HEK293T (cell line): Measurements from ENCODE around the gene AGBL4.

Experiments
- CTCF ChIA-PET: fragments of 350-600 bp; formaldehyde crosslinking; extraction: SDS; loops from one replicate; lab custom pipeline; 2021; ENCODE audit warnings: antibody characterized with exemption, inconsistent platforms; lab: Yijun Ruan, JAX
- POLR2A ChIA-PET: fragments of 350-600 bp; formaldehyde crosslinking; extraction: SDS; loops from one replicate; lab custom pipeline; 2020; ENCODE audit warnings: antibody characterized with exemption, inconsistent platforms; lab: Yijun Ruan, JAX
- DNase-seq: peaks from one replicate; pipeline ENCODE4 v3.0.0; 2012; ENCODE audit warnings: mixed read lengths; ENCODE audit errors: extremely low spot score
- ARNT ChIP-seq: fragments of 450-650 bp; IDR thresholded peaks from 2 replicates; pipeline ENCODE4 v1.6.1; 2017; ENCODE audit warnings: mild to moderate bottlenecking
- BHLHE40 ChIP-seq: fragments of 450-650 bp; IDR thresholded peaks from 2 replicates; pipeline ENCODE4 v1.6.1; 2016; ENCODE audit warnings: mild to moderate bottlenecking, moderate library complexity, borderline replicate concordance
- CTBP1 ChIP-seq: fragments of 450-650 bp; IDR thresholded peaks from 2 replicates; pipeline ENCODE4 v1.6.1; 2016; ENCODE audit warnings: borderline replicate concordance
- ELF4 ChIP-seq: fragments of 450-650 bp; IDR thresholded peaks from 2 replicates; pipeline ENCODE4 v1.6.1; 2017; ENCODE audit warnings: antibody characterized with exemption
- FOXA1 ChIP-seq: fragments of 450-650 bp; IDR thresholded peaks from 2 replicates; pipeline ENCODE4 v1.6.1; 2016; ENCODE audit warnings: mild to moderate bottlenecking
- FOXK2 ChIP-seq: fragments of 450-650 bp; IDR thresholded peaks from 2 replicates; pipeline ENCODE4 v1.6.1; 2016; ENCODE audit warnings: mild to moderate bottlenecking
- FOXM1 ChIP-seq: fragments of 450-650 bp; IDR thresholded peaks from 2 replicates; pipeline ENCODE4 v1.6.1; 2017; ENCODE audit warnings: mild to moderate bottlenecking, borderline replicate concordance
- HDGF ChIP-seq: fragments of 450-650 bp; IDR thresholded peaks from 2 replicates; pipeline ENCODE4 v1.6.1; 2017; ENCODE audit warnings: antibody characterized with exemption, borderline replicate concordance
- L3MBTL2 ChIP-seq: fragments of 450-650 bp; conservative IDR thresholded peaks from 2 replicates; pipeline ENCODE4 v1.6.1; 2016; ENCODE audit warnings: mild to moderate bottlenecking
- LEF1 ChIP-seq: fragments of 450-650 bp; IDR thresholded peaks from 2 replicates; pipeline ENCODE4 v1.6.1; 2017; ENCODE audit warnings: mild to moderate bottlenecking, borderline replicate concordance
- NFRKB ChIP-seq: fragments of 450-650 bp; IDR thresholded peaks from 2 replicates; pipeline ENCODE4 v1.6.1; 2016; ENCODE audit warnings: mild to moderate bottlenecking, moderate library complexity
- SP1 ChIP-seq: fragments of 450-650 bp; IDR thresholded peaks from 2 replicates; pipeline ENCODE4 v1.6.1; 2017
- SUZ12 ChIP-seq: fragments of 450-650 bp; IDR thresholded peaks from 2 replicates; pipeline ENCODE4 v1.6.1; 2016; ENCODE audit warnings: mild to moderate bottlenecking
- TARDBP ChIP-seq: fragments of 450-650 bp; IDR thresholded peaks from 2 replicates; pipeline ENCODE4 v1.6.1; 2016
- ZNF384 ChIP-seq: fragments of 450-650 bp; IDR thresholded peaks from 2 replicates; pipeline ENCODE4 v1.6.1; 2016
- TF ChIP-seq, protein P1 (sequence below): fragments of 450-650 bp; IDR thresholded peaks from 2 replicates; pipeline ENCODE4 v1.6.1; 2016

AGBL4 gene

DNA sequence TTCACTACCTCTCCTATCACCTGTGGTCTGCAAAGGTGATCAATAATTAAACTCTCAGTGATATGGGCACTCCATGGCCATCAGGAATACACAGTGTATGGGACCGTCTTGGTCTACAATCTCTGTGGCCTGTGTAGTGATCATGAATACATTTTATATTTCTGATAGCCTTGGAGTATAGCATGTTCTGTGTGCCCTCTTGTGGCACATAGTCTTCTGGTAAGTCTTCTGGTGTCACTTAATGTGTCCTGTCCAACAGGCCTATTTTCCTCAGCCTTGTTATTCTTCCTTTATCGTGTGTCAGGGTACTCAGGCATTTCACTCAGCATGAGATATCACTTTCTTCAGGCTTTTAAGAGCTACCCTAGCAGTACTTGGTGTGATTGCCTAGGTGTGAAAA lies 393.6 kb downstream of the AGBL4 start:
- TF ChIP-seq HDGF (no peak), FOXA1 (no peak), ZNF384 (no peak), L3MBTL2 (no peak), LEF1 (no peak), TARDBP (no peak), ELF4 (no peak), ARNT (no peak), BHLHE40 (no peak), FOXK2 (no peak), NFRKB (no peak), CTBP1 (no peak), FOXM1 (no peak), SP1 (no peak), SUZ12 (no peak)
- TF ChIP-seq, protein P1, sequence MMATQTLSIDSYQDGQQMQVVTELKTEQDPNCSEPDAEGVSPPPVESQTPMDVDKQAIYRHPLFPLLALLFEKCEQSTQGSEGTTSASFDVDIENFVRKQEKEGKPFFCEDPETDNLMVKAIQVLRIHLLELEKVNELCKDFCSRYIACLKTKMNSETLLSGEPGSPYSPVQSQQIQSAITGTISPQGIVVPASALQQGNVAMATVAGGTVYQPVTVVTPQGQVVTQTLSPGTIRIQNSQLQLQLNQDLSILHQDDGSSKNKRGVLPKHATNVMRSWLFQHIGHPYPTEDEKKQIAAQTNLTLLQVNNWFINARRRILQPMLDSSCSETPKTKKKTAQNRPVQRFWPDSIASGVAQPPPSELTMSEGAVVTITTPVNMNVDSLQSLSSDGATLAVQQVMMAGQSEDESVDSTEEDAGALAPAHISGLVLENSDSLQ: no peak
- no peak for DNase-seq
- POLR2A ChIA-PET: no interaction called here
- CTCF ChIA-PET: no interaction called here

DNA sequence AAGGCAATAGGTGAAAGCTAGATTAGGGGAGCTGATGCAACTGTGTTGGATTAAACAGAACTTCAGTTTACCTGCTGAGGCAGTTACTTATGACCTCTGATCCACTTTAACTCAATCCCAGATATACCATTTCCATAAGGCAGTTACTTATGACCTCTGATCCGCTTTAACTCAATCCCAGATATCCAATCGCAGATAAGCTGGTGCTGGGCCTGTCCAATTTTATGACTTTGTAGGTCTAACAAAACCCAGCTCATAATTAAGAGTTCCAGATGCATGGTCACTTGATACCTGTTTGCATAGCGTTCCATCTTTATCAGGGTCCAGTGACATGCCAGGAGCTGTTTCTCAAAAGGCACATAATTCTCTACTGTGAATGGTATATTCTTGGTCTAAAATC lies 396.0 kb downstream of the AGBL4 start:
- ChIA-PET CTCF (no interaction called here), POLR2A (no interaction called here)
- DNase-seq: no peak
- no peak for TF ChIP-seq FOXK2
- TF ChIP-seq, protein P1: no peak
- TF ChIP-seq BHLHE40: no peak
- TF ChIP-seq SUZ12: no peak
- TF ChIP-seq CTBP1: no peak
- TF ChIP-seq LEF1: no peak
- TF ChIP-seq ELF4: no peak
- no peak for TF ChIP-seq ARNT
- no peak for TF ChIP-seq ZNF384
- no peak for TF ChIP-seq L3MBTL2
- no peak for TF ChIP-seq NFRKB
- TF ChIP-seq HDGF: no peak
- TF ChIP-seq FOXM1: no peak
- no peak for TF ChIP-seq FOXA1
- TF ChIP-seq TARDBP: no peak

DNA sequence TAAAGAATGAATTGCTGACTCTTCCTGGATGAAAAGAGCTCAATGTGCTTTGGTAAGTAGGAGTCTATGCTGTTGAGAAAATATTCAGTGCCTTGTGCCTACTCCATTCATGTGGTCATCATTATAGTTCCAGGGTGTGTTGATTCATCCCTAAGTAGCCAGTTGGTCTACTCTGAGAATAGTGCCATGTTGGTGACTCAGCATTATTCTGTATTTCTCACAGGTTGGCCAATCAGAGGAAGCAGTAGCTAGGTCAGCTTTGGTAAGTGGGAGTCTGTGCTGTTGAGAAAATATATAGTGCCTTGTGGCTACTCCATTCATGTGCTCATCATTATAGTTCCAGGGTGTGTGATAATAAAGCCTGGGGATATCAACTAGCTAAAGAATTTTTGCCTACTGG lies 397.3 kb downstream of the AGBL4 start:
- DNase-seq: no peak
- no peak for TF ChIP-seq CTBP1
- TF ChIP-seq FOXK2: no peak
- TF ChIP-seq LEF1: no peak
- TF ChIP-seq, protein P1: no peak
- ChIA-PET CTCF (interaction anchor here (0.6 kb wide), 1 partner anchor 590 kb away, joined by 7 read pairs; no protein-coding TSS in a partner anchor), POLR2A (no interaction called here)

- CTCF ChIA-PET: no interaction called here
- TF ChIP-seq TARDBP: no peak
- POLR2A ChIA-PET: no interaction called here
- no peak for DNase-seq
Measured at GRCh38 chr1:49622877-49623276, 400.9 kb downstream of the AGBL4 start.

DNA sequence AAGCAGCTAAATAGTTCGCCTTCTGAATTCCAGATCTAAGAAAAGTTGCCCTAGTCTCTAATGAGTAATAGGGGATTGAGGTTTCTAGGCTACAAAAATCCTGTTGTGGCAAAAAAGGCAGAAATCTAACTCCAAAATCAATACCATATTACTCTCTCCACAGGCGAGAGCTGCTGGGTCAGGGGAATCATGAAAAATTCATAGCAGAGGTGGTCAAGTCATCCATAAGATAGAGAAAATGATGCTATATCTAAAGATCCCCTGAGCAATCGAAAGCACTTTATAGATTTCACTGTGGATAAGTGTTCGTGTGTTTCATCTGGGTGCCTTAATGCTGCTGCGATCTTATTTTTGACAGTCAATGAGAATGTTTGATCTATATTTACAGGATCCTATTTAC lies 417.7 kb downstream of the AGBL4 start:
- POLR2A ChIA-PET: no interaction called here
- no peak for DNase-seq
- CTCF ChIA-PET: no interaction called here
- no peak for TF ChIP-seq SP1
- no peak for TF ChIP-seq SUZ12
- TF ChIP-seq FOXK2: no peak
- TF ChIP-seq ZNF384: no peak
- no peak for TF ChIP-seq ELF4

- no peak for DNase-seq
- no peak for TF ChIP-seq SP1
- POLR2A ChIA-PET: no interaction called here
- CTCF ChIA-PET: no interaction called here
Measured at GRCh38 chr1:49597436-49597835, 426.3 kb downstream of the AGBL4 start.

DNA sequence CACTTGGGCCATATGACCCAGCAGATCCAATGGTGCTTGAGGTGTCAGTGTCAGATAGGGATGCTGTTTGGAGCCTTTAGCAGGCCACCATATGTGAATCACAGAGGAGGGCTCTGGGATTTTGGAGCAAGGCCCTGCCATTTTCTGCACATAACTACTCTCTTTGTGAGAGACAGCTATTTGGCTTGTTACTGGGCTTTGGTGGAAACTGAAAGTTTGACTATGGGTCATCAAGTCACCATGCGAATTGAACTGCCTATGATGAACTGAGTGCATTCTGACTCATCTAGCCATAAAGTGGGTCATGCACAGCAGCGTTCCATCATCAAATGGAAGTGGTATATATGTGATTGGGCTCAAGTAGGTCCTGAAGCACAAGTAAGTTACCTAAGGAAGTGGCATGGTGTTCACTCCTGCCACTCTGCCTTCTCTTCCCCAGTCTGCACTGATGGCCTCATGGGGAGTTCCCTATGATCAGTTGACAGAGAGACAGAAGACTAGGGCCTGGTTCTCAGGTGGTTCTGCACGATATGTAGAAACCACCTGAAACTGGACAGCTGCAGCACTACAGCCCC lies 447.3 kb downstream of the AGBL4 start:
- POLR2A ChIA-PET: no interaction called here
- CTCF ChIA-PET: no interaction called here
- TF ChIP-seq FOXK2: no peak
- no peak for TF ChIP-seq FOXM1
- no peak for TF ChIP-seq ELF4
- no peak for DNase-seq

- ChIA-PET POLR2A (no interaction called here), CTCF (no interaction called here)
- no peak for DNase-seq
- TF ChIP-seq SP1 (no peak), ELF4 (no peak), BHLHE40 (no peak), CTBP1 (no peak), L3MBTL2 (no peak), HDGF (no peak), FOXK2 (no peak), ZNF384 (no peak), ARNT (no peak), FOXM1 (no peak), LEF1 (no peak), FOXA1 (no peak), TARDBP (no peak), NFRKB (no peak), SUZ12 (no peak)
- TF ChIP-seq, protein P1: no peak
Measured at GRCh38 chr1:49556676-49557234, 467.0 kb downstream of the AGBL4 start.
